ENCODE results near the gene DNMT3B.

Gene DNMT3B

GRCh38 chr20:32828029-32828680 is 66.0 kb downstream of the DNMT3B start:
- DNase-seq, result no peak

- no peak for DNase-seq
Observed at GRCh38 chr20:32829311-32830005, 67.3 kb downstream of the DNMT3B start.

- no peak for DNase-seq
Observed at GRCh38 chr20:32830437-32830836, 68.3 kb downstream of the DNMT3B start.

- DNase-seq, result no peak
Observed at GRCh38 chr20:32831982-32832381, 69.8 kb downstream of the DNMT3B start.

GRCh38 chr20:32832664-32833063 is 70.5 kb downstream of the DNMT3B start:
- DNase-seq, result no peak

- DNase-seq, result no peak
Observed at GRCh38 chr20:32834972-32835371, 72.8 kb downstream of the DNMT3B start.

GRCh38 chr20:32837157-32837556 is 75.0 kb downstream of the DNMT3B start:
- no peak for DNase-seq

GRCh38 chr20:32839227-32839981 is 77.2 kb downstream of the DNMT3B start:
- DNase-seq, result no peak

GRCh38 chr20:32839982-32840285 is 77.7 kb downstream of the DNMT3B start:
- no peak for DNase-seq

GRCh38 chr20:32841174-32841573 is 79.0 kb downstream of the DNMT3B start:
- no peak for DNase-seq

GRCh38 chr20:32841632-32842031 is 79.4 kb downstream of the DNMT3B start:
- no peak for DNase-seq

- no peak for DNase-seq
Observed at GRCh38 chr20:32842688-32843524, 80.7 kb downstream of the DNMT3B start.

GRCh38 chr20:32845786-32846185 is 83.6 kb downstream of the DNMT3B start:
- DNase-seq, result no peak

GRCh38 chr20:32846852-32847251 is 84.7 kb downstream of the DNMT3B start:
- no peak for DNase-seq

- no peak for DNase-seq
Observed at GRCh38 chr20:32847964-32848363, 85.8 kb downstream of the DNMT3B start.

- no peak for DNase-seq
Observed at GRCh38 chr20:32848846-32849245, 86.7 kb downstream of the DNMT3B start.

GRCh38 chr20:32849577-32849976 is 87.4 kb downstream of the DNMT3B start:
- DNase-seq, result no peak

GRCh38 chr20:32855387-32855786 is 93.2 kb downstream of the DNMT3B start:
- no peak for DNase-seq

- DNase-seq, result no peak
Observed at GRCh38 chr20:32858189-32858588, 96.0 kb downstream of the DNMT3B start.

Data from activated CD4-positive, CD25-positive, alpha-beta regulatory T cell treated with anti-CD3 and anti-CD28 coated beads, Interleukin-2, amount 50 U/mL, for 72 hours (primary cell).